GM12878 (cell line): ENCODE results near the gene GAREM2. TPM values are rescaled to one million over a fixed set of nuclear protein-coding genes. Genes with fewer than 3 reads are reported as not detected.

ENCODE experiments used
- ATAC-seq: fragments of 200-7000 bp; cut with Tn5 transposase; 3 replicates; pipeline ENCODE4 v1.9.1; 2020; ENCODE audit warnings: mild to moderate bottlenecking, moderate library complexity
- BruUV-seq: library from RNA; stranded (reverse); fragments of 400-500 nt; replicated peaks from 2 replicates; lab custom pipeline; 2021; lab: Mats Ljungman, UMichigan
- CTCF ChIA-PET: fragments of 300-600 bp; sonication (Branson Sonifier 250); formaldehyde crosslinking; extraction: SDS; loops from one replicate; lab custom pipeline; 2021; ENCODE audit warnings: inconsistent platforms; lab: Yijun Ruan, JAX
- POLR2A ChIA-PET: fragments of 350-600 bp; formaldehyde crosslinking; extraction: SDS; loops from one replicate; lab custom pipeline; 2021; ENCODE audit warnings: inconsistent platforms; lab: Charles Lee
- RAD21 ChIA-PET: fragments of 300-600 bp; sonication (Branson Sonifier 250); formaldehyde crosslinking; loops from one replicate; lab custom pipeline; 2023; ENCODE audit warnings: antibody characterized with exemption; ENCODE audit not compliant: unreplicated experiment; lab: Charles Lee
- SMC1A ChIA-PET: fragments of 300-600 bp; sonication (Branson Sonifier 250); formaldehyde crosslinking; loops from one replicate; lab custom pipeline; 2023; ENCODE audit not compliant: unreplicated experiment, uncharacterized antibody; lab: Charles Lee
- DNase-seq: peaks from one replicate; pipeline ENCODE4 v3.0.0-alpha.2; 2011; ENCODE audit warnings: low read depth, low spot score
- FAIRE-seq: peaks from 3 replicates; lab custom pipeline; 2011; peaks lifted over from hg19 to GRCh38; lab: Jason Lieb, UNC
- H2AFZ ChIP-seq: 2 replicates; pipeline ENCODE4 v1.6.0; 2011; ENCODE audit warnings: low read depth, low read length, control low read depth; ENCODE audit not compliant: control insufficient read depth
- H3K27ac ChIP-seq: 2 replicates; pipeline ENCODE4 v1.5.1; 2011; ENCODE audit warnings: control low read depth; ENCODE audit not compliant: control insufficient read depth, insufficient read depth
- H3K27me3 ChIP-seq, 2 experiments: replicated peaks in 1 of 2; 2 replicates each; pipeline versions ENCODE4 v1.6.0 to v1.6.1; 2011; ENCODE audit warnings: low read length in 1 of 2; ENCODE audit not compliant: control insufficient read depth in 2 of 2, insufficient read depth in 2 of 2
- H3K36me3 ChIP-seq, 2 experiments: 2 replicates each; pipeline ENCODE4 v1.5.1; 2011; ENCODE audit warnings: low read length in 1 of 2; ENCODE audit not compliant: control insufficient read depth in 2 of 2, insufficient read depth in 2 of 2
- H3K4me1 ChIP-seq: 2 replicates; pipeline ENCODE4 v1.6.1; 2011; ENCODE audit warnings: mild to moderate bottlenecking, low read length, moderate library complexity, mixed read lengths; ENCODE audit not compliant: control insufficient read depth, insufficient read depth
- H3K4me2 ChIP-seq: 2 replicates; pipeline ENCODE4 v1.6.0; 2011; ENCODE audit warnings: control low read depth; ENCODE audit not compliant: control insufficient read depth, insufficient read depth
- H3K4me3 ChIP-seq: fragments of 200-600 bp; sonication (generic); 2 replicates; pipeline ENCODE4 v1.5.1; 2016
- H3K79me2 ChIP-seq: 2 replicates; pipeline ENCODE4 v1.6.0; 2011; ENCODE audit warnings: low read length; ENCODE audit not compliant: control insufficient read depth, insufficient read depth
- H3K9ac ChIP-seq: 2 replicates; pipeline ENCODE4 v1.8.0; 2011; ENCODE audit warnings: low read length, control low read depth, mixed read lengths; ENCODE audit not compliant: control insufficient read depth, insufficient read depth
- H3K9me3 ChIP-seq: replicated peaks from 3 replicates; pipeline ENCODE4 v1.5.1; 2011; ENCODE audit warnings: mild to moderate bottlenecking, low read length; ENCODE audit not compliant: control insufficient read depth, insufficient read depth
- H4K20me1 ChIP-seq: 2 replicates; pipeline ENCODE4 v1.6.0; 2011; ENCODE audit not compliant: control insufficient read depth, insufficient read depth
- BACH1 ChIP-seq: fragments of 450-650 bp; IDR thresholded peaks from 2 replicates; pipeline ENCODE4 v1.6.1; 2017; ENCODE audit warnings: mild to moderate bottlenecking, borderline replicate concordance
- EZH2 ChIP-seq: IDR thresholded peaks from 2 replicates; pipeline ENCODE4 v1.6.1; 2012; ENCODE audit warnings: low read depth, mild to moderate bottlenecking, control low read depth, inconsistent platforms, low read length, borderline replicate concordance; ENCODE audit not compliant: control insufficient read depth
- HDAC6 ChIP-seq: fragments of 200-600 bp; sonication (generic); IDR thresholded peaks from one replicate; pipeline ENCODE4 v1.8.0; 2017; ENCODE audit warnings: antibody characterized with exemption; ENCODE audit not compliant: unreplicated experiment
- MYB ChIP-seq: fragments of 150-350 bp; IDR thresholded peaks from 2 replicates; pipeline ENCODE4 v1.6.1; 2014; ENCODE audit warnings: mild to moderate bottlenecking, low read depth, low read length, borderline replicate concordance
- ZNF24 ChIP-seq: fragments of 450-650 bp; IDR thresholded peaks from 2 replicates; pipeline ENCODE4 v1.6.1; 2017; ENCODE audit warnings: antibody characterized with exemption, mild to moderate bottlenecking
- WGBS: methylation state at CpG from one replicate; pipeline ENCODE4 v1.1.6; 2016; ENCODE audit warnings: low lambda C conversion rate; ENCODE audit not compliant: insufficient replicate concordance, insufficient coverage; ENCODE audit errors: missing lambda C conversion rate; 5-methylcytosine and 5-hydroxymethylcytosine counted together
- in situ Hi-C: fragments of 300-500 bp; cut with MboI; formaldehyde crosslinking; loops from 9 replicates; pipeline ENCODE4 v1.14.3; 2018; ENCODE audit warnings: mixed read lengths
- intact Hi-C: fragments of 100-400 bp; cut with micrococcal nuclease; formaldehyde crosslinking; loops from one replicate; pipeline ENCODE4 v1.14.2; 2022; ENCODE audit not compliant: unreplicated experiment
- polyA plus RNA-seq, 11 experiments: library from polyadenylated mRNA; depleted of rRNA in 4 of 11; unstranded in 6 of 11; stranded (reverse) in 5 of 11; fragments of >200 nt; fragmentation: Nextera tagmentation in 4 of 11; fragmentation: Illumina TruSeq in 1 of 11; extraction: Ambion mirVana in 4 of 11; extraction: Trizol in 1 of 11; gene quantifications; 1 replicate in 1 of 11; 2 replicates in 10 of 11; pipeline versions ENCODE4 v1.2.1 to v1.2.3, GENCODE V29; 2011 to 2016; ENCODE audit warnings: inconsistent platforms in 2 of 11, missing spikeins in 2 of 11, low read depth in 1 of 11
- total RNA-seq, 4 experiments: library from RNA; depleted of rRNA in 3 of 4; stranded (reverse); fragments of >200 nt in 3 of 4; fragmentation: Illumina TruSeq in 1 of 4; extraction: Trizol in 1 of 4; gene quantifications; 2 replicates each; pipeline versions ENCODE4 v1.2.1 to v1.2.3, GENCODE V29; 2013 to 2021
- TF ChIP-seq, protein P1 (sequence below): fragments of 450-650 bp; formaldehyde crosslinking; IDR thresholded peaks from 2 replicates; pipeline ENCODE4 v1.4.0; 2020; ENCODE audit warnings: mild to moderate bottlenecking, moderate library complexity
- TF ChIP-seq, protein P2 (sequence below): fragments of 450-650 bp; IDR thresholded peaks from 2 replicates; pipeline ENCODE4 v1.6.1; 2016; ENCODE audit warnings: mild to moderate bottlenecking

Gene GAREM2
- total and polyA plus RNA-seq, 10 of the 15 experiments (the other 5 are each of a cell fraction or from before 2014, with no cell fraction given): 0.06 to 1.4 (median 0.44) TPM

DNA sequence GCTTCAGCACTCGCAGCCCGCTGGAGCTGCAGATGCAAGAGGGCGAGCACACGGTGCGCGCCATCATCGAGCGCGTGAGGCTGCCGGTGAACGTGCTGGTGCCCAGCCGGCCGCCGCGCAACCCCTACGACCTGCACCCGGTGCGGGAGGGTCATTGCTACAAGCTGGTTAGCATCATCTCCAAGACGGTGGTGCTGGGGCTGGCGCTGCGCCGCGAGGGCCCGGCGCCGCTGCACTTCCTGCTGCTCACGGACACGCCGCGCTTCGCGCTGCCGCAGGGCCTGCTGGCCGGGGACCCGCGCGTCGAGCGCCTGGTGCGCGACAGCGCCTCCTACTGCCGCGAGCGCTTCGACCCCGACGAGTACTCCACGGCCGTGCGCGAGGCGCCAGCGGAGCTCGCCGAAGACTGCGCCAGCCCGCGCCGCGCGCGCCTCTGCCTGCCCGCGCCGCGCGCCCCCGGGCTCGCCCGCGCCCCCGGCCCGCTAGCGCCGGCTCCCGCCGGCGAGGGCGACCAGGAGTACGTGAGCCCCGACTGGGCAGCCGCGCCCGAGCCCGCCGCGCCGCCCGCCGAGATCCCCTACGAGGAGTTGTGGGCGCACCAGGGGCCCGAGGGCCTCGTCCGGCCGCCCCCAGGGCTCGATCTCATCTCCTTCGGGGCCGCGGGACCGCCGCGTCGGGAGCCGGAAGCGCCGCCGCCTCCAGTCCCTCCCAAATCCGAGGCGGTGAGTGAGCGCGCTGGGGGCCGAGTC, 11.8 kb downstream of the GAREM2 start (continued):
- TF ChIP-seq, protein P1, sequence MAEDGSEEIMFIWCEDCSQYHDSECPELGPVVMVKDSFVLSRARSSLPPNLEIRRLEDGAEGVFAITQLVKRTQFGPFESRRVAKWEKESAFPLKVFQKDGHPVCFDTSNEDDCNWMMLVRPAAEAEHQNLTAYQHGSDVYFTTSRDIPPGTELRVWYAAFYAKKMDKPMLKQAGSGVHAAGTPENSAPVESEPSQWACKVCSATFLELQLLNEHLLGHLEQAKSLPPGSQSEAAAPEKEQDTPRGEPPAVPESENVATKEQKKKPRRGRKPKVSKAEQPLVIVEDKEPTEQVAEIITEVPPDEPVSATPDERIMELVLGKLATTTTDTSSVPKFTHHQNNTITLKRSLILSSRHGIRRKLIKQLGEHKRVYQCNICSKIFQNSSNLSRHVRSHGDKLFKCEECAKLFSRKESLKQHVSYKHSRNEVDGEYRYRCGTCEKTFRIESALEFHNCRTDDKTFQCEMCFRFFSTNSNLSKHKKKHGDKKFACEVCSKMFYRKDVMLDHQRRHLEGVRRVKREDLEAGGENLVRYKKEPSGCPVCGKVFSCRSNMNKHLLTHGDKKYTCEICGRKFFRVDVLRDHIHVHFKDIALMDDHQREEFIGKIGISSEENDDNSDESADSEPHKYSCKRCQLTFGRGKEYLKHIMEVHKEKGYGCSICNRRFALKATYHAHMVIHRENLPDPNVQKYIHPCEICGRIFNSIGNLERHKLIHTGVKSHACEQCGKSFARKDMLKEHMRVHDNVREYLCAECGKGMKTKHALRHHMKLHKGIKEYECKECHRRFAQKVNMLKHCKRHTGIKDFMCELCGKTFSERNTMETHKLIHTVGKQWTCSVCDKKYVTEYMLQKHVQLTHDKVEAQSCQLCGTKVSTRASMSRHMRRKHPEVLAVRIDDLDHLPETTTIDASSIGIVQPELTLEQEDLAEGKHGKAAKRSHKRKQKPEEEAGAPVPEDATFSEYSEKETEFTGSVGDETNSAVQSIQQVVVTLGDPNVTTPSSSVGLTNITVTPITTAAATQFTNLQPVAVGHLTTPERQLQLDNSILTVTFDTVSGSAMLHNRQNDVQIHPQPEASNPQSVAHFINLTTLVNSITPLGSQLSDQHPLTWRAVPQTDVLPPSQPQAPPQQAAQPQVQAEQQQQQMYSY (CRISPR knock-in tag): no peak
- peak; percentile 87 for TF ChIP-seq BACH1

DNA sequence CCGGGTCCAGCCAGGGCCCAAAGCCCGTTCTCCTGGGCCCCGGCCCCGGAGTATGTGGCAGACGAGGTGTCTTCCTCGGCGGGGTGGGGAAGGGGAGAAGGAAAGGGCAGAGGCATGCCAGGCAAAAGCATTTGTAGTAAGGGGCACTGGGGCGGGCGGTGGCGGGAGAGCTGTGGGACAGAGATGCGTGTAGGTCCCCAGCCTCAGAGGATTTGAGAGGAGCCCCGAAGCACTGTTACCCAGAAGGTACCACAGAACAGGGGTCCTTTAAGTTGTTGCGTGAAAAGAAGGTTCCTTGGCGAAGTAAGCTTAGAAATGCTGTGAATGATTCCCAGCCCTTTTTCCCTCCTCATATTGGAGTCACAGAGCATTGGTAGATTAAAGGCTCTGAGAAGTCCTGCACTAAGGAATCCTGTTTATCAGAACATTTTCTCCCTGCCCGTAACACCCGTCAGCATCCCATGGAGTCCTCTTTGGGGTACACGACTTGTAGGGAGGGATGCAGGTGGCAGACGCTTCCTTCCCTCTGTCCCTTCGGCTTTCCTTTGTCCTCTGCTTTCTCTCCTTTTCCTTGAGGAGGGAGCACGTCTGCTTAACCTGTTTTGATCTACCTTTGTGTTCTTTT, 12.5 kb downstream of the GAREM2 start:
- ATAC-seq (no peak; the same call in 2 of the 3 replicates), FAIRE-seq (no peak), DNase-seq (no peak)
- ChIA-PET CTCF (interaction anchor here (0.6 to 1.8 kb wide), 5 partner anchors 10 to 305 kb away, joined by 3 to 5 read pairs (median 4); no protein-coding TSS in a partner anchor), RAD21 (interaction anchor here (1.0 kb wide), 1 partner anchor 162 kb away, joined by 3 read pairs; no protein-coding TSS in a partner anchor), SMC1A (interaction anchor here (0.8 to 1.5 kb wide), 2 partner anchors 14 to 58 kb away, joined by 3 read pairs; no protein-coding TSS in a partner anchor), POLR2A (no interaction called here)
- WGBS: 54% methylated on average over 18 of the region's 20 CpGs
- Histone ChIP-seq H3K9ac (peak overlapping the region; percentile 35), H2AFZ (peak overlapping the region; percentile 79), H3K79me2 (no peaks in the 10 kb centered on the region), H3K4me3 (peak overlapping the region; percentile 68), H3K4me1 (no peaks in the 10 kb centered on the region), H3K27ac (no peak overlapping the region), H3K4me2 (peak overlapping the region; percentile 89; the same call in 1 of the 2 replicates), H4K20me1 (no peaks in the 10 kb centered on the region), H3K36me3 (peaks cover 0 to under 1% of the 10 kb centered on the region in 2 experiments; a peak in 1 of 4 replicates), H3K9me3 (no peaks in the 10 kb centered on the region), H3K27me3 (peaks cover 0 to 5% of the 10 kb centered on the region in 2 experiments; a peak in 1 of 4 replicates)
- TF ChIP-seq EZH2: no peak
- peak; percentile 12 for TF ChIP-seq HDAC6
- TF ChIP-seq, protein P2, sequence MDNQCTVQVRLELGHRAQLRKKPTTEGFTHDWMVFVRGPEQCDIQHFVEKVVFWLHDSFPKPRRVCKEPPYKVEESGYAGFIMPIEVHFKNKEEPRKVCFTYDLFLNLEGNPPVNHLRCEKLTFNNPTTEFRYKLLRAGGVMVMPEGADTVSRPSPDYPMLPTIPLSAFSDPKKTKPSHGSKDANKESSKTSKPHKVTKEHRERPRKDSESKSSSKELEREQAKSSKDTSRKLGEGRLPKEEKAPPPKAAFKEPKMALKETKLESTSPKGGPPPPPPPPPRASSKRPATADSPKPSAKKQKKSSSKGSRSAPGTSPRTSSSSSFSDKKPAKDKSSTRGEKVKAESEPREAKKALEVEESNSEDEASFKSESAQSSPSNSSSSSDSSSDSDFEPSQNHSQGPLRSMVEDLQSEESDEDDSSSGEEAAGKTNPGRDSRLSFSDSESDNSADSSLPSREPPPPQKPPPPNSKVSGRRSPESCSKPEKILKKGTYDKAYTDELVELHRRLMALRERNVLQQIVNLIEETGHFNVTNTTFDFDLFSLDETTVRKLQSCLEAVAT: peak; percentile 46; the same call in 1 of the 2 replicates
- no peak for TF ChIP-seq ZNF24
- TF ChIP-seq MYB: no peak
- intact Hi-C loops (no loop called here), in situ Hi-C loops (no loop called here)
- TSS peak; percentile 65 for BruUV-seq
